ENCODE measurements around the gene PSTPIP1. TPM values are rescaled to one million over a fixed set of nuclear protein-coding genes. Genes with fewer than 3 reads are reported as not detected.
A peak's percentile ranks its signal among the peaks of the same experiment; 100 is the strongest.

PSTPIP1 gene
- total and polyA plus RNA-seq, 2 of the 4 experiments (the other 2 are of a cell fraction) = 0.36 to 1.1 TPM

DNA sequence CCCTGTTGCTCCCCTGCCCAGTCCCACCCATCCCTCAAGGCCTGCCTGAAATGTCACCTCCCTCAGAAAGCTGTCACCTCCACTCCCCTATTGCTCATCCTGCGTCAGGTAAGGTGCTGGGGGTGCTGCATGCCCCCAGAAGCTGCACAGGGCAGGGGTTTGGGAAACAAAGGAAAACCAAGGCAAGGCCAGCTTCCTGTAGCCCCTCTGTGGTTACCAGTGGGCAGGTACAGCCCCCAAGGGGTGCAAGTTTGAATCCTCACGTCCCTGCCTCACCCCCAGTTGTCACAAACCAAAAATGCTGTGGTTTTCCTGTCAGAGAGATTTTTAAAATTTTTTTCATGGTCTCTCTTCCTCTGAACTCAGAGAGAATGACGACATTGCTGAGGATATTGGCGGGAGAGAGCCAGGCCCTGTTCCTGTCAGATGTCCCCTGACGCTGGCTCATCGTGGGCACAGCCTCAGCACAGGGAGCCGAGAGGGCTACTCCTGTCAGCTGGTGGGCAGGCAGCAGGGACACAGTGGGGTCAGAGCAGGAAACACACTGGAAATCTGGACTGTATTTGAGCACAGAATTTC is 27.0 kb downstream of the PSTPIP1 start:
- Histone ChIP-seq H3K14ac (replicated peaks; ENCODE audit: low read depth, low read length) (peak overlapping the region; percentile 85), H2BK5ac (ENCODE audit: low read depth, low read length, poor library complexity, severe bottlenecking) (peak overlapping the region; percentile 68), H3K56ac (ENCODE audit: extremely low read depth, insufficient read depth, low read length) (peak overlapping the region; percentile 37; the same call in 1 of the 2 replicates), H2BK20ac (ENCODE audit: low read depth, low read length) (peak overlapping the region; percentile 95), H4K20me1 (ENCODE audit: insufficient read depth, low read length) (no peaks in the 10 kb centered on the region), H3K79me1 (ENCODE audit: low read depth in 1 of 2, low read length in 2 of 2) (no peaks in the 10 kb centered on the region), H2AFZ (replicated peaks; ENCODE audit: low read length, poor library complexity) (peak overlapping the region; percentile 89), H3K4me2 (ENCODE audit: low read depth, low read length) (no peak overlapping the region), H3K9me3 (ENCODE audit: control insufficient read depth, insufficient read depth, low read length) (no peaks in the 10 kb centered on the region), H3K27ac (ENCODE audit: insufficient read depth, low read length) (peak overlapping the region; percentile 51; the same call in 1 of the 2 replicates), H3K27me3 (ENCODE audit: control insufficient read depth, insufficient read depth, low read length) (no peaks in the 10 kb centered on the region; the same call in 1 of the 2 replicates), H3K4me1 (ENCODE audit: control insufficient read depth, insufficient read depth, low read length) (peaks cover 12% of the 10 kb centered on the region), H3K4me3 (ENCODE audit: insufficient read depth, low read depth, low read length) (no peak overlapping the region), H3K36me3 (ENCODE audit: control insufficient read depth, insufficient read depth, low read length) (no peaks in the 10 kb centered on the region), H4K5ac (ENCODE audit: low read depth, low read length) (peak overlapping the region; percentile 77), H3K4ac (ENCODE audit: low read depth, low read length) (peak overlapping the region; percentile 96), H4K91ac (ENCODE audit: insufficient read depth, low read depth, low read length) (peak overlapping the region; percentile 91), H2BK120ac (ENCODE audit: low read depth, low read length) (peak overlapping the region; percentile 95), H3K23ac (ENCODE audit: low read depth, low read length) (peak overlapping the region; percentile 85), H2AK9ac (replicated peaks; ENCODE audit: low read depth, low read length, poor library complexity) (peak overlapping the region; percentile 62), H3K9ac (ENCODE audit: low read depth, low read length) (peak overlapping the region; percentile 35; the same call in 1 of the 2 replicates), H2BK15ac (ENCODE audit: low read depth, low read length) (peak overlapping the region; percentile 89; the same call in 2 of the 3 replicates), H3K18ac (ENCODE audit: low read depth, low read length) (peak overlapping the region; percentile 42; the same call in 1 of the 2 replicates), H4K8ac (ENCODE audit: low read depth in 2 of 2, low read length in 2 of 2) (peak overlapping the region; percentile 55 to 92; a peak in 3 of 4 replicates), H2AK5ac (ENCODE audit: low read depth, low read length) (peak overlapping the region; percentile 97), H3K9me1 (ENCODE audit: insufficient read depth, low read length) (peaks cover 14% of the 10 kb centered on the region)
- ChIA-PET POLR2A (ENCODE audit: unreplicated experiment) (no interaction called here), CTCF (interaction anchor here (1.4 to 2.2 kb wide), 2 partner anchors 86 to 521 kb away, joined by 4 to 6 read pairs; no protein-coding TSS in a partner anchor)
- TF ChIP-seq, protein P1, sequence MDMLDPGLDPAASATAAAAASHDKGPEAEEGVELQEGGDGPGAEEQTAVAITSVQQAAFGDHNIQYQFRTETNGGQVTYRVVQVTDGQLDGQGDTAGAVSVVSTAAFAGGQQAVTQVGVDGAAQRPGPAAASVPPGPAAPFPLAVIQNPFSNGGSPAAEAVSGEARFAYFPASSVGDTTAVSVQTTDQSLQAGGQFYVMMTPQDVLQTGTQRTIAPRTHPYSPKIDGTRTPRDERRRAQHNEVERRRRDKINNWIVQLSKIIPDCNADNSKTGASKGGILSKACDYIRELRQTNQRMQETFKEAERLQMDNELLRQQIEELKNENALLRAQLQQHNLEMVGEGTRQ (IDR thresholded peaks at IDR 0.05; ENCODE audit: low read depth, low read length) = peak; percentile 25; the same call in 1 of the 2 replicates
- TF ChIP-seq RAD21 (IDR thresholded peaks at IDR 0.05; ENCODE audit: low read length) (no peak), NFE2L2 (IDR thresholded peaks at IDR 0.05; ENCODE audit: low read depth, low read length) (no peak)
- ATAC-seq (ENCODE audit: low read depth) (peak; percentile 47), DNase-seq (peak; percentile 68)
- 16% methylated on average over 5 of the region's 7 CpGs; no CpG with 5 or more reads in 1 of the 2 experiments for WGBS, 2 experiments (ENCODE audit: extremely low coverage in 2 of 2, insufficient read length in 1 of 2)
- intact Hi-C loops (cut with micrococcal nuclease) = no loop called here
- dilution Hi-C loops (cut with HindIII; ENCODE audit: low sequenced_read_pairs, unreplicated experiment) = no loop called here
- BruUV-seq (replicated peaks) = no TSS peak
- in situ Hi-C loops (cut with MboI; ENCODE audit: low sequenced_read_pairs) = loop anchor here (10.0 kb wide), 1 partner anchor 523 kb away; no protein-coding TSS in a partner anchor
